Common myeloid progenitor, CD34-positive (primary cell): Measurements from ENCODE around the gene CENPQ.

ENCODE experiments used
- CTCF ChIA-PET: fragments of 350-600 bp; sonication (Branson Sonifier 250); formaldehyde crosslinking; loops from one replicate; lab custom pipeline; 2021; ENCODE audit warnings: antibody characterized with exemption; lab: Charles Lee
- POLR2A ChIA-PET: fragments of 350-600 bp; sonication (Branson Sonifier 250); formaldehyde crosslinking; loops from one replicate; lab custom pipeline; 2021; ENCODE audit warnings: antibody characterized with exemption; lab: Charles Lee
- DNase-seq, 3 donors: peaks; one replicate each; pipeline versions ENCODE4 v3.0.0 to v3.0.0-alpha.2; 2013
- H3K27ac ChIP-seq, 2 experiments: 1 replicate in 1 of 2; 2 replicates in 1 of 2; pipeline ENCODE4 v1.7.0; 2013; ENCODE audit warnings: inconsistent platforms in 2 of 2, low read length in 2 of 2, mild to moderate bottlenecking in 2 of 2, low read depth in 1 of 2, moderate library complexity in 1 of 2; ENCODE audit not compliant: severe bottlenecking in 2 of 2, insufficient read depth in 1 of 2, poor library complexity in 1 of 2
- H3K27me3 ChIP-seq, 5 experiments: replicated peaks in 2 of 5; 1 replicate in 3 of 5; 2 replicates in 2 of 5; pipeline versions ENCODE4 v1.6.1 to v1.7.0; 2013; ENCODE audit warnings: low read length in 4 of 5, mild to moderate bottlenecking in 2 of 5, moderate library complexity in 2 of 5, inconsistent platforms in 1 of 5; ENCODE audit not compliant: insufficient read depth in 5 of 5, control insufficient read depth in 4 of 5
- H3K36me3 ChIP-seq, 4 experiments: 1 replicate in 2 of 4; 2 replicates in 2 of 4; pipeline versions ENCODE4 v1.6.1 to v1.7.0; 2013; ENCODE audit warnings: low read length in 3 of 4, control low read depth in 1 of 4, mild to moderate bottlenecking in 1 of 4; ENCODE audit not compliant: control insufficient read depth in 4 of 4, insufficient read depth in 4 of 4
- H3K4me1 ChIP-seq, 4 experiments: 1 replicate in 3 of 4; 2 replicates in 1 of 4; pipeline versions ENCODE4 v1.6.1 to v1.7.1; 2013; ENCODE audit warnings: low read length in 3 of 4, mild to moderate bottlenecking in 3 of 4, control low read depth in 1 of 4, inconsistent platforms in 1 of 4, moderate library complexity in 1 of 4; ENCODE audit not compliant: control insufficient read depth in 4 of 4, insufficient read depth in 4 of 4; ENCODE audit errors: control extremely low read depth in 1 of 4
- H3K4me3 ChIP-seq, 7 experiments: 1 replicate in 4 of 7; 2 replicates in 3 of 7; pipeline versions ENCODE4 v1.5.1 to v1.7.0; 2013; ENCODE audit warnings: mild to moderate bottlenecking in 7 of 7, low read length in 6 of 7, moderate library complexity in 6 of 7, inconsistent platforms in 2 of 7, low read depth in 2 of 7, control low read depth in 1 of 7; ENCODE audit not compliant: insufficient read depth in 4 of 7, control insufficient read depth in 1 of 7; ENCODE audit errors: extremely low read depth in 1 of 7
- H3K9me3 ChIP-seq, 5 experiments: 1 replicate in 4 of 5; 2 replicates in 1 of 5; pipeline versions ENCODE4 v1.6.1 to v1.7.1; 2013; ENCODE audit warnings: low read length in 4 of 5, mild to moderate bottlenecking in 2 of 5, inconsistent platforms in 1 of 5, low read depth in 1 of 5, moderate library complexity in 1 of 5; ENCODE audit not compliant: control insufficient read depth in 4 of 5, insufficient read depth in 2 of 5; ENCODE audit errors: control extremely low read depth in 1 of 5
- WGBS: methylation state at CpG from one replicate; pipeline ENCODE4 v1.1.5; 2013; ENCODE audit not compliant: insufficient coverage; 5-methylcytosine and 5-hydroxymethylcytosine counted together

The CENPQ gene

DNA sequence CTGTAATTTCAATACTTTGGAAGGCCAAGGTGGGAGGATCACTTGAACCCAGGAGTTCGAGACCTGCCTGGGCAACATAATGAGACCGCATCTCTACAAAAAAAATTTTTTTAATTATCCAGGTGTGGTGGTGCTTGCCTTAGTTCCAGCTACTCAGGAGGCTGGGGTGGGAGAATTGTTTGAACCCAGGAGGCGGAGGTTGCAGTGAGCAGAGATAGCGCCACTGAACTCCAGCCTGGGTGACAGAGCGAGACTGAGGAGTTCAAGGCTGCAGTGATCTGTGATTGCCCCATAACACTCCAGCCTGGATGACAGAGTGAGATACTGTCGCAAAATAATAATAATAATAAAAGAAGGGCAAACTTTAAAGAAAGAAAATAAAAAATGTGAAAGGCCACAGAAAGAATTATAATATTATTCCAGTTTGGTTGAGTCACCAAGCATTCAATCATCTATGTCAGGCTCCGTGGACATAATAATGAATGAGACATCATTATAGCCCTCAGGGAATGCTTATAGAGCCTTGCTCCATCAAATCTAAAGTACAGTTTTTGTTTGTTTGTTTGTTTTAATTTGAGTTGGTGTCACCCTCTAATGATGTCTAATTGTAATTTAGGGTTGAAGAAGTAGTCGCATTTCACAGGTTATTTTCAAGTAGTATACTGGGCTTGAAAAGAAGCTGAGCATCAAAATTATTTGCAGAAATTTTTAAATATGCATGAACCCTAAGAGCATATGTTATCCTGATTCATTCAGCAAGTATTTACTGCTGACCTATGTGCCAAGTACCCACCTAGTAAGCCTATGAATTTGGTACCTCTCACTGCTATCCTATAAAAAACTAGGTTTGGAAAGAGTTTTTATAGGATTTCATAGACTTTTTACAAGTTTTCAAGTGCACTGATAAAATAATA lies 51.7 kb downstream of the CENPQ start:
- POLR2A ChIA-PET = interaction anchor here (0.6 to 0.7 kb wide), 2 partner anchors 50 to 1147 kb away, joined by 3 read pairs; no protein-coding TSS in a partner anchor
- peaks cover 0 to 4% (median 0%) of the 10 kb centered on the region in 5 experiments for H3K27me3 ChIP-seq
- CTCF ChIA-PET = no interaction called here
- no peak overlapping the region for H3K27ac ChIP-seq
- 95% methylated on average over 3 of the region's 8 CpGs for WGBS
- no peaks in the 10 kb centered on the region for H3K36me3 ChIP-seq
- H3K9me3 ChIP-seq = no peaks in the 10 kb centered on the region
- no peaks in the 10 kb centered on the region for H3K4me1 ChIP-seq
- no peak for DNase-seq
- H3K4me3 ChIP-seq = no peak overlapping the region

DNA sequence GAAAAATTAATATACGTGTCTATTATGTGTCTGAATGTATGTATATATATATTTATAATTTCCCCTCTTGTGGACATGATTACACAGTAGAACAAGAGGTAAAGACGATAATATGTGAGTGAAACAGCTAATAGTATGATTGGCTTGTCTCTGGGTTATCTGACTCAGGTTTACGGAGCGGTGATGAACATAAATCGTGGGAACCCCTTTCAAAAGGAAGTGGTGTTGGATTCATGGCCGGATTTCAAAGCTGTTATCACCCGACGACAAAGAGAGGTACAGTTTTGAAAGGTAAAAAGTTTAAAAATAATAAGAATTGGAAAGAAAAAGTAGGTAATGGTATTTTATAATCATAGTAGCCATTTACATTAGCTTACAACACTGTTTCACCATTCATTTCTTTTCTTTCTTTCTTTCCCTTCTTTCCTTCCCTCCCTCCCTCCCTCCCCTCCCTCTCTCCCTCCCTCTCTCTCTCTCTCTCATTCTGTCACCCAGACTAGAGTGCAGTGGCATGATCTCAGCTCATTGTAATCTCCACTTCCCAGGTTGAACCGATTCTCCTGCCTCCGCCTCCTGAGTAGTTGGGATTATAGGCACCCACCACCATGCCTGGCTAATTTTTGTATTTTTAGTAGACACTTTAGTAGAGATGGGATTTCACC lies 52.4 kb downstream of the CENPQ start:
- no peaks in the 10 kb centered on the region for H3K4me1 ChIP-seq
- peaks cover 0 to 4% (median 0%) of the 10 kb centered on the region in 5 experiments for H3K27me3 ChIP-seq
- ChIA-PET CTCF (no interaction called here), POLR2A (interaction anchor here (0.7 kb wide), 1 partner anchor 1146 kb away, joined by 3 read pairs; no protein-coding TSS in a partner anchor)
- H3K9me3 ChIP-seq = no peaks in the 10 kb centered on the region
- H3K4me3 ChIP-seq = no peak overlapping the region
- no peaks in the 10 kb centered on the region for H3K36me3 ChIP-seq
- 72% methylated on average over 5 of the region's 10 CpGs for whole genome bisulfite sequencing
- no peak for DNase-seq
- H3K27ac ChIP-seq = no peak overlapping the region

DNA sequence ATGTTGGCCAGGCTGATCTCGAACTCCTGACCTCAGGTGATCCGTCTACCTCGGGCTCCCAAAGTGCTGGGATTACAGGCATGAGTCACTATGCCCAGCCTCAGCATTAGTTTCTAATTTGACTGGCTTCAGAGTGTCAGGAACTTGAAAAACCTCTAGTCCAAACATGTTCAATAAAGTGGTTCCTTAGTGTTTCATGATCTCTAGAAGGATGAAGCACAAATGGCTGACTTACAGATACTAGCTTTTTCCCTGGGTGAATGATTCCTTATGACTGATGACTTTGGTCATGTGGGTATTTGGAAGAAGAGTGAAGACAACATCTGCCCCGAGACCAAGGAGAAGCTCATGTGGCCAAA lies 53.0 kb downstream of the CENPQ start:
- 93% methylated on average over 3 of the region's 4 CpGs for WGBS
- Histone ChIP-seq H3K9me3 (no peaks in the 10 kb centered on the region), H3K4me3 (no peak overlapping the region), H3K27me3 (peaks cover 0 to 2% (median 0%) of the 10 kb centered on the region in 5 experiments), H3K27ac (no peak overlapping the region), H3K36me3 (no peaks in the 10 kb centered on the region), H3K4me1 (no peaks in the 10 kb centered on the region)
- DNase-seq = no peak
- ChIA-PET POLR2A (no interaction called here), CTCF (no interaction called here)

DNA sequence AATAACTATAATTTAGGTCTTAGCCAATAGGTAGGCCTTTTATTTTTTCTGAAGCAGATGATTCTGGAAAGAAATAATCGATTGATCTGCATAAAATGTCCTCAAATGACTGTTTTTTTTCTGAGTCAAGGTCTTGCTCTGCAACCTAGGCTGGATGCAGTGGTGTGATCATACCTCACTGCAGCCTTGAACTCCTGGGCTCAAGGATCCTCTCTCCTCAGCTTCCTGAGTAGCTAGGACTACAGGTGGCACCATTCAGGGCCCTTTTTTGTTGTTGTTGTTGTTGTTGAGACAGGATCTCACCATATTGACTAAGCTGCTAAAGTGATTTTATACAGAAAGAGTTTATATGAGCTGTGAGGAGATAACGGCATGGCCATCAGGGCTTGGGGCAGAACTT lies 54.7 kb downstream of the CENPQ start:
- Histone ChIP-seq H3K4me3 (no peak overlapping the region), H3K27me3 (no peaks in the 10 kb centered on the region), H3K4me1 (no peaks in the 10 kb centered on the region), H3K36me3 (no peaks in the 10 kb centered on the region), H3K9me3 (no peaks in the 10 kb centered on the region), H3K27ac (no peak overlapping the region)
- POLR2A ChIA-PET = no interaction called here
- 95% methylated on average over 2 of the region's 2 CpGs for WGBS
- no peak for DNase-seq
- CTCF ChIA-PET = interaction anchor here (1.5 kb wide), 1 partner anchor 10 kb away, joined by 4 read pairs; no protein-coding TSS in a partner anchor

DNA sequence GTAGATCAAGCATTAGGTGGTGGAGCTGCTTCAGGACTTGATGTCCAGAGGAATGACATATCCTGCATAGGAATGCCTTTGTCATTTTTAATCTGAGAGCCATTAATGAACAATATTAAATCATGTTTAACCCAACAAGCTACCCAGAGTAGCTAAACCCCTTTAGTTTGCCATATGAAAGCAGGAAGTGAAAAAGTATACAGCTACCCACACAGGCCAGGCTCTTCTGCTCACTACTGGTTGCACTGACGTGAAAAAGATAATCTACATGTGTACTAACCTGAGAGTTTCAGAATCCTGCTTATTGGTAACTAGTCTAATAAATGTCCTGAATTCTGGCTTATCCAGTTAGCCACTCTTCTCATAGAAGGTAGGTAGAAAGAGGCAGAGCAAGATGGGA lies 56.5 kb downstream of the CENPQ start:
- no peak for DNase-seq
- 100% methylated on average over 1 of the region's 1 CpG for WGBS
- H3K9me3 ChIP-seq = no peaks in the 10 kb centered on the region
- no peak overlapping the region for H3K4me3 ChIP-seq
- CTCF ChIA-PET = no interaction called here
- no peaks in the 10 kb centered on the region for H3K27me3 ChIP-seq
- POLR2A ChIA-PET = no interaction called here
- H3K4me1 ChIP-seq = no peaks in the 10 kb centered on the region
- H3K36me3 ChIP-seq = no peaks in the 10 kb centered on the region
- no peak overlapping the region for H3K27ac ChIP-seq

DNA sequence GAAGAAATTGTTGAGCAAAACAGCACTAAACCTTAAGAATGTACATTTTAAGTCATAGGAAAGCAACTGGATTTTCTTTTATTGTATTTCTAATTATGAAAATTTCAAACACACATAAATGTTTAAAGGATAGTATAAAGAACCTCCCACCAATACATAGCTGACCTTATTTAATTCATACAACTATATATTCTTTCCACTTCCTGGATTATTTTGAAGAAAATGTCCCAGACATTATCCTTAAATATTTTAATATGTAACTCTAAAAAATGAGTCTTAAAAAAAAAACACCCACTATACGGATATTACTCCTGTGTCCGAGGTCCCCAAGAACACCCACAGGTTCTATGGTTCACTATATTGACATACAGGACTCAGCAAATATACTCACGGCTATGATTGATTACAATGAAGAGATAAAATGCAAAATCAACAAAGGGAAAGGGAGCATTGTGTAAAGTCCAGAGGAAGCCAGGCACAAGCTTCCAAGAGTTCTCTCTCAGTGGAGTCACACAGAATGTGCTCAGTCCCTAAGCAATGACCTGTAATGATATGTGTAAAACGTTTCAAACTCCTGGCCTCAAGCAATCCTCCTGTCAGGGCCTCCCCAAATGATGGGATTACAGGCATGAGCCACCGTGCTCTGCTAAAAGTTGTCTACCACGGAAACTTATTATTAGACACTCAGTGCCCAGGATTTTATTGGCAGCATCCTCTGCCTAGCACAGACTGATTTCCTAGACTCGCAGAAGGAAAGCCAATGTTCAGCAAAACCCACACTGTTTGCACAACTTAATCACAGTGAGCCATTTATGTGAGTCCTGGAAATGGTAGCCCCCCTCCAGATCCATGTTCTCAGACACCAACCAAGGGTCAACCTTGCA lies 59.8 kb downstream of the CENPQ start:
- H3K9me3 ChIP-seq = no peaks in the 10 kb centered on the region
- no peak overlapping the region for H3K27ac ChIP-seq
- ChIA-PET CTCF (interaction anchor here (2.1 kb wide), 1 partner anchor 9 kb away, joined by 5 read pairs; no protein-coding TSS in a partner anchor), POLR2A (no interaction called here)
- DNase-seq = no peak
- no peaks in the 10 kb centered on the region for H3K27me3 ChIP-seq
- H3K36me3 ChIP-seq = no peaks in the 10 kb centered on the region
- WGBS = 98% methylated on average over 5 of the region's 7 CpGs
- H3K4me1 ChIP-seq = no peaks in the 10 kb centered on the region
- no peak overlapping the region for H3K4me3 ChIP-seq
